GM10248 (cell line): ENCODE results near the gene SEPTIN8.

Experiments
- CTCF ChIA-PET: fragments of 300-600 bp; sonication (Branson Sonifier 250); formaldehyde crosslinking; extraction: SDS; loops from one replicate; lab custom pipeline; 2021; ENCODE audit warnings: antibody characterized with exemption; lab: Yijun Ruan, JAX
- POLR2A ChIA-PET: fragments of 350-650 bp; sonication (Branson Sonifier 250); formaldehyde crosslinking; extraction: SDS; loops from one replicate; lab custom pipeline; 2020; ENCODE audit warnings: antibody characterized with exemption; lab: Yijun Ruan, JAX
- DNase-seq: peaks from one replicate; pipeline ENCODE4 v3.0.0; 2012; ENCODE audit errors: extremely low spot score
- CTCF ChIP-seq: IDR thresholded peaks from 2 replicates; pipeline ENCODE4 v1.5.1; 2012; ENCODE audit warnings: mild to moderate bottlenecking, low read depth; ENCODE audit errors: extremely low read depth, missing control alignments, control extremely low read depth

Gene SEPTIN8

GRCh38 chr5:132777209-132778069 lies at the start of gene SEPTIN8:
Gene SEPTIN8, minus strand, starts transcription at chr5:132777239. Its CDS starts 102 bp downstream, at chr5:132777137.
- no peak for TF ChIP-seq CTCF
- DNase-seq, result peak; percentile 82
- ChIA-PET CTCF (interaction anchor here (0.6 to 2.6 kb wide), 7 partner anchors 9 to 53 kb away, joined by 3 to 14 read pairs (median 3); partner anchors contain the start of gene SHROOM1), POLR2A (no interaction called here)

- ChIA-PET POLR2A (no interaction called here), CTCF (interaction anchor here (1.0 to 20.6 kb wide), 10 partner anchors 9 to 441 kb away, joined by 3 to 215 read pairs (median 4); partner anchors contain the start of genes GDF9, SOWAHA and UQCRQ)
- no peak for DNase-seq
- no peak for TF ChIP-seq CTCF
These were observed 49.5 kb upstream of the SEPTIN8 start for GRCh38 chr5:132826424-132827082.

GRCh38 chr5:132825834-132826391 lies 48.9 kb upstream of the SEPTIN8 start:
- CTCF ChIA-PET, result interaction anchor here (1.2 to 20.6 kb wide), 10 partner anchors 9 to 440 kb away, joined by 3 to 215 read pairs (median 5); partner anchors contain the start of genes GDF9, SOWAHA and UQCRQ
- no peak for TF ChIP-seq CTCF

GRCh38 chr5:132825033-132825833 lies 48.2 kb upstream of the SEPTIN8 start:
- POLR2A ChIA-PET, result no interaction called here
- DNase-seq, result no peak
- TF ChIP-seq CTCF, result no peak
- CTCF ChIA-PET, result interaction anchor here (0.9 to 20.6 kb wide), 11 partner anchors 8 to 439 kb away, joined by 3 to 215 read pairs (median 3); partner anchors contain the start of genes CCNI2, GDF9 and UQCRQ

More at GRCh38 chr5:132825834-132826391, 48.9 kb upstream of the SEPTIN8 start:
- peak; percentile 57 for DNase-seq
- POLR2A ChIA-PET, result no interaction called here

- TF ChIP-seq CTCF, result no peak
These were observed 47.4 kb upstream of the SEPTIN8 start for GRCh38 chr5:132824426-132824825.

More at GRCh38 chr5:132824426-132824825, 47.4 kb upstream of the SEPTIN8 start:
- POLR2A ChIA-PET, result no interaction called here
- DNase-seq, result no peak
- CTCF ChIA-PET, result interaction anchor here (0.9 to 20.6 kb wide), 10 partner anchors 9 to 321 kb away, joined by 3 to 215 read pairs (median 5); partner anchors contain the start of genes CCNI2, GDF9 and UQCRQ
